Fibroblast of lung (primary cell): ENCODE results near the gene SPIN3.

Source experiments
- CTCF ChIP-seq, 2 donors: IDR thresholded peaks in 1 of 2; conservative IDR thresholded peaks in 1 of 2; 1 replicate in 1 of 2; 2 replicates in 1 of 2; pipeline ENCODE4 v1.5.1; 2011 to 2012; ENCODE audit warnings: low read length in 2 of 2, control low read depth in 1 of 2, inconsistent platforms in 1 of 2, low read depth in 1 of 2, mild to moderate bottlenecking in 1 of 2
- EZH2 ChIP-seq: IDR thresholded peaks from 2 replicates; pipeline ENCODE4 v1.5.1; 2012; ENCODE audit warnings: low read length, control low read depth, mild to moderate bottlenecking; ENCODE audit errors: missing control alignments

DNA sequence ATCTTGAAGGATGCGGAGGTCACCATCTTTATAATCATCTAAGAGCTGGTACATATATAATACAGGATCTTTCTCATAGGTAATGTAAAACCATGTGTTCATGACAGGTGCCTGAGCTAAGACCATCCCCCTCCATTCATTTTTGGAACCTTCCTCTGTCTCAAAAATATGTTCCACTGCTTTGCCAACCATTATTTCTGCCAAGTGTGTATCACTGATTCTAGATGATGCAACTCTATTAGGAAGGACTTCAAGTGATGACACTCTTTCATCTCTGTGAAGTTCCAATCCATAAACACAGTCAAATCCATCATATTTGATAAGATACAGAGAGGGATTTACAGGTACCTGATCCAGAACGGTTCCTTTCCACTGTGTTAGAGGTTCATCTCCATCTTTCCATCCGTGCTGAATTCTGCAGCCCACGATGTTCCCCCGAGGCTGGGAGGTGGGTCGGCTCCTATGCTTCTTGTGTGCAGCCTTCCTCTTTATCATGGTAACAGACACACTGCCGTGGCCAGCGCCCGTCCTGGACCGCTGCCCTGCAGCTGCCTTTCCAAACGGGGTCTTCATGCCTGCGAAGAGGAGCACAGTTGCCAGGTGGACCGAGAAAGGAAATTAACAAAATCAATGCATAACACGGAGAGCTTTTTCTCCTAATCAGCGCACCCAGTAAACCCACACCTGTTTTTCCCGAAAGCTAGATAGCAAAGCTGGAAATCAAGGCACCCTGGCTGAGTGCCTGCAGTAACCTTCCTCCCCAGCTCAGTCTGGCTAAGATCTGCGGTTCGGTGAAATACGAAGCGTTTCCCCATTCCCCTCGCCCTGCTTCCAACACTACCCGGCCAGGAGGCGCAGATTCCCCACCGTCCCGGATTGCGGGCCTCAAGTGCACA is 718 bp downstream of the SPIN3 start:
- no peak for TF ChIP-seq EZH2
- TF ChIP-seq CTCF (conservative IDR thresholded peaks at IDR 0.05 in 1 of 2, IDR thresholded peaks at IDR 0.05 in 1 of 2; ENCODE audit: low read depth in 1 of 2, low read length in 2 of 2), result no peak
